Measurements from ENCODE around the gene MYL12B. TPM values are rescaled to one million over a fixed set of nuclear protein-coding genes. Genes with fewer than 3 reads are reported as not detected.
A peak's percentile ranks its signal among the peaks of the same experiment; 100 is the strongest.

MYL12B gene
- total RNA-seq, 1 experiment from 2014 or later = 166 TPM

DNA sequence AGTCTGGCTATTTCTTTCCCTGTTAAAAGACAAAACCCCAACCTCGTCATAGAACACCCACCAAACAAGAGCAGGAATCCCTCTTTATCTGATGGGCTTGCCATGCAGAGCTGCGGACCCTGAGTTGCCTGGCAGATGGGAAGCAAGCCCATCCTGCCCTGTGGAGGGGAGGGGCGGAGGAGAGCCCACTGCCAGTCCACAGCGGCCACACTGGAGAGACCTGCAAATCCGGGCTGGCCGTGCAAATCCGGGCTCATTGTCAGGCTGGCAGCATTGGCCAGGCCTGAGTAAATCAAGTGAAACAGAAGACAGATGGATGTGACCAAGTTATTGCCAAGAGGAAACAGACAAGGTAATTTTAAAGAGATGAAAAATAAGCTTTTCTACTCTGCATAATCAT is 22.0 kb downstream of the MYL12B start:
- H3K27ac Mint-ChIP-seq = peak overlapping the region in 2 of 3 experiments; percentile 22 to 74; a peak in 2 of 7 replicates
- no peak overlapping the region for H2BK15ac ChIP-seq (ENCODE audit: low read depth, low read length)
- H3K27me3 Mint-ChIP-seq (ENCODE audit: low read depth) = no peaks in the 10 kb centered on the region
- no peaks in the 10 kb centered on the region for H3K27me3 ChIP-seq (ENCODE audit: insufficient read depth, low read length)
- no peak overlapping the region for H4K91ac ChIP-seq (ENCODE audit: insufficient read length, low read depth, low read length)
- no peak overlapping the region for H3K4me3 Mint-ChIP-seq
- no peaks in the 10 kb centered on the region for H3K79me2 ChIP-seq (ENCODE audit: insufficient read depth, low read length)
- no CpG with 5 or more reads among the region's 7 CpGs for WGBS (ENCODE audit: extremely low coverage, insufficient read length, low lambda C conversion rate)
- H3K4ac ChIP-seq (ENCODE audit: low read depth, low read length) = no peak overlapping the region
- H3K27ac ChIP-seq (ENCODE audit: insufficient read length, low read depth, low read length) = no peak overlapping the region
- H3K9me3 ChIP-seq (ENCODE audit: control insufficient read depth, low read depth, low read length) = no peaks in the 10 kb centered on the region
- H3K9ac ChIP-seq (ENCODE audit: extremely low read depth, insufficient read length, low read length) = no peak overlapping the region
- H3K23ac ChIP-seq (ENCODE audit: insufficient read length, low read depth, low read length) = no peak overlapping the region
- no peak overlapping the region for H4K8ac ChIP-seq (replicated peaks; ENCODE audit: insufficient read length, low read depth, low read length)
- no peak overlapping the region for H2BK120ac ChIP-seq (ENCODE audit: low read depth, low read length, poor library complexity, severe bottlenecking)
- H4K20me1 ChIP-seq (ENCODE audit: control insufficient read depth, insufficient read depth, insufficient read length) = no peaks in the 10 kb centered on the region
- peaks cover 6 to 28% (median 14%) of the 10 kb centered on the region in 3 experiments for H3K36me3 Mint-ChIP-seq (ENCODE audit: insufficient read depth in 1 of 3, low read depth in 3 of 3)
- no peak overlapping the region for H2BK5ac ChIP-seq (ENCODE audit: insufficient read length, low read length)
- H3K23me2 ChIP-seq (ENCODE audit: insufficient read length, low read depth, low read length, poor library complexity, severe bottlenecking) = no peaks in the 10 kb centered on the region
- no peak overlapping the region for H2BK12ac ChIP-seq (ENCODE audit: insufficient read length, low read depth, low read length)
- H4K5ac ChIP-seq (ENCODE audit: insufficient read length, low read depth, low read length) = no peak overlapping the region
- H2AK5ac ChIP-seq (ENCODE audit: insufficient read length, low read length) = no peak overlapping the region
- H3K79me1 ChIP-seq (ENCODE audit: insufficient read depth, low read depth, low read length, poor library complexity, severe bottlenecking) = no peaks in the 10 kb centered on the region
- H3K18ac ChIP-seq (ENCODE audit: insufficient read length, low read depth, low read length) = no peak overlapping the region
- no peak overlapping the region for H3K56ac ChIP-seq (ENCODE audit: insufficient read length, low read depth, low read length)
- no peak overlapping the region for H3K4me2 ChIP-seq (ENCODE audit: insufficient read depth, insufficient read length, low read length)
- H2AFZ ChIP-seq (ENCODE audit: low read length) = no peak overlapping the region
- H3K4me1 Mint-ChIP-seq = peaks cover 21 to 22% of the 10 kb centered on the region in 2 experiments
- no peak overlapping the region for H3T11ph ChIP-seq (ENCODE audit: low read length)
- no peak for TF ChIP-seq CTCF (conservative IDR thresholded peaks at IDR 0.05)
- no peaks in the 10 kb centered on the region; the same call in 1 of the 2 replicates for H3K4me1 ChIP-seq (ENCODE audit: insufficient read depth, low read length)
- DNase-seq = no peak
- H3K14ac ChIP-seq (ENCODE audit: insufficient read depth, low read length) = no peak overlapping the region
- H2BK20ac ChIP-seq (ENCODE audit: low read depth, low read length, poor library complexity, severe bottlenecking) = no peak overlapping the region
- H3K9me3 Mint-ChIP-seq = peaks cover 12 to 24% of the 10 kb centered on the region in 2 experiments

All from H9 (cell line).